Left lung (tissue), 10 donors: ENCODE measurements around the gene SGSH. TPM values are rescaled to one million over a fixed set of nuclear protein-coding genes. Genes with fewer than 3 reads are reported as not detected.

ENCODE experiments used
- ATAC-seq: fragments of 200-7000 bp; cut with Tn5 transposase; one replicate; pipeline ENCODE4 v1.9.1; 2020; ENCODE audit warnings: moderate library complexity
- DNase-seq, 4 donors: peaks; one replicate each; pipeline ENCODE4 v3.0.0-alpha.2; 2013 to 2020
- H3K27ac ChIP-seq, 2 donors: fragments of 200-600 bp; sonication (generic) in 1 of 2; one replicate each; pipeline versions ENCODE4 v1.5.0 to v1.8.0; 2020 to 2021
- H3K27me3 ChIP-seq, 2 donors: fragments of 200-600 bp; sonication (generic) in 1 of 2; one replicate each; pipeline versions ENCODE4 v1.5.0 to v1.8.0; 2020 to 2021
- H3K36me3 ChIP-seq, 2 donors: fragments of 200-600 bp; sonication (generic) in 1 of 2; one replicate each; pipeline versions ENCODE4 v1.5.0 to v1.8.0; 2020 to 2021
- H3K4me1 ChIP-seq, 2 donors: fragments of 200-600 bp; one replicate each; pipeline ENCODE4 v1.8.0; 2021
- H3K4me3 ChIP-seq, 2 donors: fragments of 200-600 bp; sonication (generic) in 1 of 2; one replicate each; pipeline versions ENCODE4 v1.5.0 to v1.8.0; 2020 to 2021; ENCODE audit warnings: mild to moderate bottlenecking in 1 of 2
- H3K9me3 ChIP-seq, 2 donors: fragments of 200-600 bp; sonication (generic) in 1 of 2; one replicate each; pipeline versions ENCODE4 v1.5.0 to v1.8.0; 2020 to 2021
- CTCF ChIP-seq, 2 donors: fragments of 200-600 bp; sonication (generic) in 1 of 2; IDR thresholded peaks; one replicate each; pipeline versions ENCODE4 v1.5.0 to v1.8.0; 2021; ENCODE audit warnings: antibody characterized with exemption in 2 of 2
- intact Hi-C, 2 donors: fragments of 100-400 bp; cut with DNase I; formaldehyde crosslinking; loops; one replicate each; pipeline versions ENCODE4 v1.11.2 to v1.14.2; 2022
- polyA plus RNA-seq, 6 donors: library from polyadenylated mRNA; unstranded; fragments of 120-200 nt; gene quantifications; one replicate each; pipeline ENCODE4 v1.2.1, GENCODE V29; 2013; ENCODE audit not compliant: insufficient read length in 6 of 6
- total RNA-seq, 2 donors: library from RNA; stranded (reverse); fragmentation: NEBNext Ultra II Directional; extraction: Animal tissue kit (Norgen Biotek cat#: 25700); gene quantifications; one replicate each; pipeline ENCODE4 v1.2.1, GENCODE V29; 2021
- donor health status: DM: no; HTN: yes; CAD: no.
- donor health status: DM: no; HTN: no; CAD: no.

Gene SGSH
- total and polyA plus RNA-seq, 8 donors = 40.8 to 83.8 (median 47.1) TPM

GRCh38 chr17:80216473-80217456, 3.4 kb downstream of the SGSH start:
- peak in 1 of 4 donors; percentile 80 for DNase-seq
- peaks cover 0 to 65% of the 10 kb centered on the region in 2 donors for H3K36me3 ChIP-seq
- TF ChIP-seq CTCF (IDR thresholded peaks at IDR 0.05) = no peak
- no peak for ATAC-seq
- H3K27me3 ChIP-seq = peaks cover 0 to 18% of the 10 kb centered on the region in 2 donors
- no peak overlapping the region for H3K4me3 ChIP-seq
- H3K27ac ChIP-seq = no peak overlapping the region
- H3K4me1 ChIP-seq = peaks cover 11 to 52% of the 10 kb centered on the region in 2 donors
- intact Hi-C loops = no loop called here
- H3K9me3 ChIP-seq = no peaks in the 10 kb centered on the region

DNA sequence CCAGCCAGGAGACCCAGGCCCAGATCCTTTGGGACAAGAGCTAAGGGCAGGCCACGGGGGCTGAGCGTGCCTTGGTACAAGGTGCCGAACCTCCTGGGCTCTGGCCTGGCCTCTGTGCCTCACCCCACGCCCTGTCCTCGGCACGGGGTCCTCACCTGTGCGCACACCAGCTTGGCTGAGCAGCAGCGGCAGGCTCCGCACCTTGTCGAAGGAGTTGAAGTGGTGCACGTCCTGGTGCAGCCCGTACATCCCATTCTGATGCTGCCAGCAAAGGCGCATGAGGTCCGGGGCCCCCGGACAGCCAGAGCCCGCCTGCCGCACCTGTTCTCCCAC, 5.3 kb downstream of the SGSH start:
- DNase-seq (peak in 1 of 4 donors; percentile 69), ATAC-seq (no peak)
- intact Hi-C loops = no loop called here
- H3K27ac ChIP-seq = no peak overlapping the region
- TF ChIP-seq CTCF (IDR thresholded peaks at IDR 0.05) = no peak
- peaks cover 5 to 38% of the 10 kb centered on the region in 2 donors for H3K4me1 ChIP-seq
- H3K4me3 ChIP-seq = no peak overlapping the region
- peaks cover 0 to 85% of the 10 kb centered on the region in 2 donors for H3K36me3 ChIP-seq
- H3K27me3 ChIP-seq = no peaks in the 10 kb centered on the region
- H3K9me3 ChIP-seq = no peaks in the 10 kb centered on the region

GRCh38 chr17:80214012-80214877, 5.9 kb downstream of the SGSH start:
- no peaks in the 10 kb centered on the region for H3K27me3 ChIP-seq
- peak in 1 of 4 donors; percentile 58 for DNase-seq
- peaks cover 2 to 34% of the 10 kb centered on the region in 2 donors for H3K4me1 ChIP-seq
- H3K4me3 ChIP-seq = no peak overlapping the region
- TF ChIP-seq CTCF (IDR thresholded peaks at IDR 0.05) = no peak
- peaks cover 0 to 91% of the 10 kb centered on the region in 2 donors for H3K36me3 ChIP-seq
- ATAC-seq = no peak
- no peaks in the 10 kb centered on the region for H3K9me3 ChIP-seq
- H3K27ac ChIP-seq = no peak overlapping the region
- intact Hi-C loops = no loop called here

DNA sequence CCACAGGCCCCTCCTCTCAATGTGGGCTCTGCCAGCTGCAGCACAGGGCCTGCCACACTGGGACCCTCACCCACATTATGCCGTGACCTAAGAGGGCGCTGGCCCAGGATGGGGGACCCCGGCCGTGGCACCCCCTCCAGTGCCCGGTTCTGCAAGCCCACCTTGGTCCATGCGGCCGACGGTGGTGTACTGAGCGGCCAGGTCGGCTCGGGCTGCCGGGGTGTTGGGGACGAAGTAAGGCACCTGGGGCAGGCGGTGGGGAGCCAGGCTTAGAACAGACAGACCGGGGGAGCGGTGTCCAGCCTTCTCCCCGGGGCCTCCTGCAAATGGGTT, 6.5 kb downstream of the SGSH start:
- Histone ChIP-seq H3K9me3 (no peaks in the 10 kb centered on the region), H3K4me3 (no peak overlapping the region), H3K36me3 (peaks cover 0 to 97% of the 10 kb centered on the region in 2 donors), H3K4me1 (peaks cover 0 to 27% of the 10 kb centered on the region in 2 donors), H3K27me3 (no peaks in the 10 kb centered on the region), H3K27ac (peak overlapping the region in 1 of 2 donors; percentile 62)
- no peak for ATAC-seq
- intact Hi-C loops = no loop called here
- DNase-seq = peak in 1 of 4 donors; percentile 69
- TF ChIP-seq CTCF (IDR thresholded peaks at IDR 0.05) = no peak
